CD4-positive, alpha-beta T cell treated with Interleukin-6 for 4 hours (primary cell): ENCODE results near the gene HCN4.

ENCODE experiments used
- DNase-seq: peaks from one replicate; pipeline ENCODE4 v3.0.0-alpha.2; 2020; ENCODE audit warnings: mixed read lengths

Gene HCN4

GRCh38 chr15:73291441-73291840, 77.3 kb downstream of the HCN4 start:
- DNase-seq: no peak

GRCh38 chr15:73287019-73287418, 81.7 kb downstream of the HCN4 start:
- DNase-seq: no peak

GRCh38 chr15:73286311-73286710, 82.4 kb downstream of the HCN4 start:
- DNase-seq: no peak

- no peak for DNase-seq
Observed at GRCh38 chr15:73284090-73284716, 84.6 kb downstream of the HCN4 start.

- DNase-seq: no peak
Observed at GRCh38 chr15:73283366-73283962, 85.3 kb downstream of the HCN4 start.

- no peak for DNase-seq
Observed at GRCh38 chr15:73282567-73283365, 86.0 kb downstream of the HCN4 start.

GRCh38 chr15:73275862-73276261, 92.9 kb downstream of the HCN4 start:
- no peak for DNase-seq

- DNase-seq: peak; percentile 49
Observed at GRCh38 chr15:73273181-73274002, 95.4 kb downstream of the HCN4 start.

- no peak for DNase-seq
Observed at GRCh38 chr15:73270366-73271097, 98.2 kb downstream of the HCN4 start.
